HEK293 (cell line): ENCODE results near the gene HECTD3.

ENCODE experiments used
- CTCF ChIA-PET: fragments of 350-600 bp; formaldehyde crosslinking; extraction: SDS; loops from one replicate; lab custom pipeline; 2021; ENCODE audit warnings: antibody characterized with exemption; lab: Yijun Ruan, JAX
- POLR2A ChIA-PET: fragments of 300-600 bp; formaldehyde crosslinking; extraction: SDS; loops from one replicate; lab custom pipeline; 2020; ENCODE audit warnings: antibody characterized with exemption, inconsistent platforms; lab: Yijun Ruan, JAX
- H3K27ac ChIP-seq: fragments of 200-500 bp; sonication (Bioruptor generic); 2 replicates; pipeline ENCODE4 v1.5.1; 2014; ENCODE audit warnings: low read depth, low read length, control low read depth, inconsistent platforms; ENCODE audit errors: extremely low read depth
- H3K36me3 ChIP-seq, 2 experiments: fragments of 200-500 bp in 1 of 2; sonication (Bioruptor generic) in 1 of 2; 1 replicate in 1 of 2; 2 replicates in 1 of 2; pipeline ENCODE4 v1.5.1; 2014 to 2017; ENCODE audit warnings: inconsistent platforms in 2 of 2, low read length in 2 of 2; ENCODE audit not compliant: control insufficient read depth in 2 of 2, insufficient read depth in 1 of 2
- H3K4me1 ChIP-seq: fragments of 200-500 bp; sonication (Bioruptor generic); 2 replicates; pipeline ENCODE4 v1.5.1; 2014; ENCODE audit warnings: mild to moderate bottlenecking, low read length, inconsistent platforms; ENCODE audit not compliant: control insufficient read depth, insufficient read depth
- H3K4me3 ChIP-seq: 2 replicates; pipeline ENCODE4 v1.5.1; 2011; ENCODE audit warnings: low read depth, mild to moderate bottlenecking, control low read depth, low read length, moderate library complexity
- H3K9me3 ChIP-seq: fragments of 200-500 bp; sonication (Bioruptor generic); 2 replicates; pipeline ENCODE4 v1.5.1; 2014; ENCODE audit warnings: low read depth, low read length, inconsistent platforms; ENCODE audit not compliant: control insufficient read depth, insufficient read depth
- BCL11A ChIP-seq: fragments of 450-650 bp; formaldehyde crosslinking; IDR thresholded peaks from 2 replicates; pipeline ENCODE4 v1.5.1; 2016; ENCODE audit warnings: low read depth, missing biosample characterization, missing genetic modification characterization
- SCRT2 ChIP-seq: fragments of 450-650 bp; formaldehyde crosslinking; IDR thresholded peaks from 2 replicates; pipeline ENCODE4 v1.5.1; 2016; ENCODE audit warnings: missing biosample characterization, missing genetic modification characterization
- SP7 ChIP-seq: fragments of 450-650 bp; formaldehyde crosslinking; IDR thresholded peaks from 2 replicates; pipeline ENCODE4 v1.5.1; 2016; ENCODE audit warnings: missing biosample characterization, missing genetic modification characterization
- ZFHX2 ChIP-seq: fragments of 450-650 bp; formaldehyde crosslinking; conservative IDR thresholded peaks from 2 replicates; pipeline ENCODE4 v1.5.1; 2016; ENCODE audit warnings: missing biosample characterization, missing genetic modification characterization
- ZNF114 ChIP-seq: fragments of 450-650 bp; formaldehyde crosslinking; IDR thresholded peaks from 2 replicates; pipeline ENCODE4 v1.5.0; 2017; ENCODE audit warnings: missing biosample characterization, missing genetic modification characterization
- ZNF133 ChIP-seq: fragments of 450-650 bp; formaldehyde crosslinking; IDR thresholded peaks from 2 replicates; pipeline ENCODE4 v1.5.1; 2016; ENCODE audit warnings: missing biosample characterization, missing genetic modification characterization
- ZNF169 ChIP-seq: fragments of 450-650 bp; formaldehyde crosslinking; IDR thresholded peaks from 2 replicates; pipeline ENCODE4 v1.5.1; 2016; ENCODE audit warnings: missing biosample characterization, missing genetic modification characterization
- ZNF184 ChIP-seq: fragments of 450-650 bp; IDR thresholded peaks from 2 replicates; pipeline ENCODE4 v1.5.1; 2018; ENCODE audit warnings: missing biosample characterization, mild to moderate bottlenecking, missing genetic modification characterization
- ZNF354C ChIP-seq: fragments of 450-650 bp; formaldehyde crosslinking; IDR thresholded peaks from 2 replicates; pipeline ENCODE4 v1.5.1; 2016; ENCODE audit warnings: missing biosample characterization, missing genetic modification characterization, low read depth, borderline replicate concordance
- ZNF426 ChIP-seq: fragments of 450-650 bp; formaldehyde crosslinking; IDR thresholded peaks from 2 replicates; pipeline ENCODE4 v1.5.1; 2017; ENCODE audit warnings: missing biosample characterization, missing genetic modification characterization, mild to moderate bottlenecking, inconsistent platforms, moderate library complexity
- ZNF629 ChIP-seq: fragments of 450-650 bp; formaldehyde crosslinking; IDR thresholded peaks from 2 replicates; pipeline ENCODE4 v1.5.1; 2017; ENCODE audit warnings: missing biosample characterization, missing genetic modification characterization
- TF ChIP-seq, protein P1 (sequence below): fragments of 450-650 bp; formaldehyde crosslinking; IDR thresholded peaks from 2 replicates; pipeline ENCODE4 v1.5.1; 2016; ENCODE audit warnings: missing biosample characterization, missing genetic modification characterization
- TF ChIP-seq, protein P2 (sequence below): fragments of 450-650 bp; formaldehyde crosslinking; IDR thresholded peaks from 2 replicates; pipeline ENCODE4 v1.5.1; 2017; ENCODE audit warnings: missing biosample characterization, missing genetic modification characterization
- TF ChIP-seq, protein P3 (sequence below): fragments of 450-650 bp; formaldehyde crosslinking; IDR thresholded peaks from 2 replicates; pipeline ENCODE4 v1.5.1; 2017; ENCODE audit warnings: missing biosample characterization, missing genetic modification characterization
- TF ChIP-seq, protein P4 (sequence below): fragments of 450-650 bp; formaldehyde crosslinking; IDR thresholded peaks from 2 replicates; pipeline ENCODE4 v1.5.1; 2016; ENCODE audit warnings: missing biosample characterization, missing genetic modification characterization

The HECTD3 gene

DNA sequence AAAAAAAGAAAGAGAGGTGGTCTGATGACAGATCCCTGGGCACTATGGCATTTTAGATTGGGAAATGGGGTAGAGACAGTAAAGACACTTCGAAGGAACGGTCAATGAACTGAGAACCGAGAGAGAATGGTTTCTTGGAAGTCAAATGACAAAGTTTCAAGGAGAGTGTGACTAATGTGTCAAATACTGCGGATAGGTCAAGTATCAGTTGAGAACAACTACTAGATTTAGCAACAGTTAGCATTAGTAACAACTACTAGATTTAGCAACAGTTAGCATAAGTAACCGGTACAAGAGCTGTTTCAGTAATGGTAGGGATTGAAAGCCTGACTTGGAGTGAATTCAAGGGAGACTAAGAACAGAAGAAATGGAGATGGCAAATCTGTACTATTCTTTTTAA, 35.9 kb upstream of the HECTD3 start:
- H3K9me3 ChIP-seq, result no peaks in the 10 kb centered on the region
- H3K4me3 ChIP-seq, result no peak overlapping the region
- peaks cover 0 to 10% of the 10 kb centered on the region in 2 experiments; a peak in 1 of 3 replicates for H3K36me3 ChIP-seq
- ChIA-PET POLR2A (no interaction called here), CTCF (no interaction called here)
- H3K4me1 ChIP-seq, result no peaks in the 10 kb centered on the region
- no peak overlapping the region for H3K27ac ChIP-seq
- TF ChIP-seq ZNF169, result no peak
- TF ChIP-seq ZNF629 (tag by site-specific recombination), result no peak
- 0 out of 2 replicates have a peak, but pooled peaks have one; percentile 20 for TF ChIP-seq SCRT2
- no peak for TF ChIP-seq ZNF114 (tag by site-specific recombination)
- TF ChIP-seq, protein P1, sequence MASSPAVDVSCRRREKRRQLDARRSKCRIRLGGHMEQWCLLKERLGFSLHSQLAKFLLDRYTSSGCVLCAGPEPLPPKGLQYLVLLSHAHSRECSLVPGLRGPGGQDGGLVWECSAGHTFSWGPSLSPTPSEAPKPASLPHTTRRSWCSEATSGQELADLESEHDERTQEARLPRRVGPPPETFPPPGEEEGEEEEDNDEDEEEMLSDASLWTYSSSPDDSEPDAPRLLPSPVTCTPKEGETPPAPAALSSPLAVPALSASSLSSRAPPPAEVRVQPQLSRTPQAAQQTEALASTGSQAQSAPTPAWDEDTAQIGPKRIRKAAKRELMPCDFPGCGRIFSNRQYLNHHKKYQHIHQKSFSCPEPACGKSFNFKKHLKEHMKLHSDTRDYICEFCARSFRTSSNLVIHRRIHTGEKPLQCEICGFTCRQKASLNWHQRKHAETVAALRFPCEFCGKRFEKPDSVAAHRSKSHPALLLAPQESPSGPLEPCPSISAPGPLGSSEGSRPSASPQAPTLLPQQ (tag by site-specific recombination), result no peak

DNA sequence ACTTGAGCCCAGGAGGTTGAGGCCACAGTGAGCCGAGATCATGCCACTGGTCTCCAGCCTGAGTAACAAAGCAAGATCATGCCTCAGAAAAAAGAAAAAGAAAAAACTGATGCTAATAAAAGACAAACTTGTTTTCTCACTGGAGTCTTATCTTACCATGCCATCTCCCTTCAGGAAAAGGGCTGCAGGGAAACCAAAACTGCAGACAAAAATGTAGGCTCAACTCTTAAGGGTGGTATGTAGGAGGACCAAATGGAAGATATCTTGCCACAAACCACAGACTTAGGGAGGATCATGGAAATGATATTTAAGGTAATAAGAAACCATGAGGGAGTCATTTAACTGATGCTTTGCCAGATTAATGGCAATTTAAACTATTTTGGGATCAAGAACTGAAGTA, 33.8 kb upstream of the HECTD3 start:
- H3K36me3 ChIP-seq, result peaks cover 0 to 10% of the 10 kb centered on the region in 2 experiments; a peak in 1 of 3 replicates
- CTCF ChIA-PET, result no interaction called here
- no peak overlapping the region for H3K4me3 ChIP-seq
- TF ChIP-seq BCL11A (tag by site-specific recombination) (no peak), ZNF354C (tag by site-specific recombination) (no peak), ZNF184 (tag by site-specific recombination) (no peak), SP7 (tag by site-specific recombination) (no peak), ZNF426 (no peak)
- TF ChIP-seq, protein P2, sequence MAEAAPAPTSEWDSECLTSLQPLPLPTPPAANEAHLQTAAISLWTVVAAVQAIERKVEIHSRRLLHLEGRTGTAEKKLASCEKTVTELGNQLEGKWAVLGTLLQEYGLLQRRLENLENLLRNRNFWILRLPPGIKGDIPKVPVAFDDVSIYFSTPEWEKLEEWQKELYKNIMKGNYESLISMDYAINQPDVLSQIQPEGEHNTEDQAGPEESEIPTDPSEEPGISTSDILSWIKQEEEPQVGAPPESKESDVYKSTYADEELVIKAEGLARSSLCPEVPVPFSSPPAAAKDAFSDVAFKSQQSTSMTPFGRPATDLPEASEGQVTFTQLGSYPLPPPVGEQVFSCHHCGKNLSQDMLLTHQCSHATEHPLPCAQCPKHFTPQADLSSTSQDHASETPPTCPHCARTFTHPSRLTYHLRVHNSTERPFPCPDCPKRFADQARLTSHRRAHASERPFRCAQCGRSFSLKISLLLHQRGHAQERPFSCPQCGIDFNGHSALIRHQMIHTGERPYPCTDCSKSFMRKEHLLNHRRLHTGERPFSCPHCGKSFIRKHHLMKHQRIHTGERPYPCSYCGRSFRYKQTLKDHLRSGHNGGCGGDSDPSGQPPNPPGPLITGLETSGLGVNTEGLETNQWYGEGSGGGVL (tag by site-specific recombination), result no peak
- TF ChIP-seq, protein P3, sequence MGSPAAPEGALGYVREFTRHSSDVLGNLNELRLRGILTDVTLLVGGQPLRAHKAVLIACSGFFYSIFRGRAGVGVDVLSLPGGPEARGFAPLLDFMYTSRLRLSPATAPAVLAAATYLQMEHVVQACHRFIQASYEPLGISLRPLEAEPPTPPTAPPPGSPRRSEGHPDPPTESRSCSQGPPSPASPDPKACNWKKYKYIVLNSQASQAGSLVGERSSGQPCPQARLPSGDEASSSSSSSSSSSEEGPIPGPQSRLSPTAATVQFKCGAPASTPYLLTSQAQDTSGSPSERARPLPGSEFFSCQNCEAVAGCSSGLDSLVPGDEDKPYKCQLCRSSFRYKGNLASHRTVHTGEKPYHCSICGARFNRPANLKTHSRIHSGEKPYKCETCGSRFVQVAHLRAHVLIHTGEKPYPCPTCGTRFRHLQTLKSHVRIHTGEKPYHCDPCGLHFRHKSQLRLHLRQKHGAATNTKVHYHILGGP (tag by site-specific recombination), result no peak
- TF ChIP-seq, protein P4, sequence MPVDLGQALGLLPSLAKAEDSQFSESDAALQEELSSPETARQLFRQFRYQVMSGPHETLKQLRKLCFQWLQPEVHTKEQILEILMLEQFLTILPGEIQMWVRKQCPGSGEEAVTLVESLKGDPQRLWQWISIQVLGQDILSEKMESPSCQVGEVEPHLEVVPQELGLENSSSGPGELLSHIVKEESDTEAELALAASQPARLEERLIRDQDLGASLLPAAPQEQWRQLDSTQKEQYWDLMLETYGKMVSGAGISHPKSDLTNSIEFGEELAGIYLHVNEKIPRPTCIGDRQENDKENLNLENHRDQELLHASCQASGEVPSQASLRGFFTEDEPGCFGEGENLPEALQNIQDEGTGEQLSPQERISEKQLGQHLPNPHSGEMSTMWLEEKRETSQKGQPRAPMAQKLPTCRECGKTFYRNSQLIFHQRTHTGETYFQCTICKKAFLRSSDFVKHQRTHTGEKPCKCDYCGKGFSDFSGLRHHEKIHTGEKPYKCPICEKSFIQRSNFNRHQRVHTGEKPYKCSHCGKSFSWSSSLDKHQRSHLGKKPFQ (tag by site-specific recombination), result no peak
- TF ChIP-seq, all 188 proteins: peak for 0
- Histone ChIP-seq H3K9me3 (no peaks in the 10 kb centered on the region), H3K4me1 (no peaks in the 10 kb centered on the region), H3K27ac (no peak overlapping the region)
- POLR2A ChIA-PET, result no interaction called here

DNA sequence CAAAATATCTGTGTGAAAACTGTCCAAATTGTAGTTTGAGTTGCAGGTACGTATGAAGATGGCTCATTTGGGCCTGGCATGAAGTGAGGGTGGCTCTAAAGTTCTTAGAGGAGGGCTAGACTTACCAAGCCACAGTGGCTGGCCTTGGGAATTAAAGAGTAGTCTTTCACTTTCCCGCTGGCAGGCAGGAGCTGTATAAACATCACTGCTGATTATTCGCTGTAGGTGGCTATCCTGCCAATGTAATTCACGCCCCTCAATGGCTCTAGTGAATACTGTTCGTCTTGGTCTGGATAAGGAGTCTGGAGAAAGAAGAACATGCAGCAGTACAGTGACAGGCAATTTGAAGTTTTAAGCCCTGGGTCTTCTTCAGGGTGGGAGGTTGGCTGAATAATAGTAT, 32.0 kb upstream of the HECTD3 start:
- Histone ChIP-seq H3K36me3 (peaks cover 0 to 10% of the 10 kb centered on the region in 2 experiments; a peak in 1 of 3 replicates), H3K4me3 (no peak overlapping the region), H3K9me3 (no peaks in the 10 kb centered on the region), H3K4me1 (no peaks in the 10 kb centered on the region), H3K27ac (no peak overlapping the region)
- ChIA-PET POLR2A (no interaction called here), CTCF (no interaction called here)
- TF ChIP-seq ZFHX2 (tag by site-specific recombination), result no peak
- TF ChIP-seq ZNF133 (tag by site-specific recombination), result no peak
